H9 (cell line): ENCODE results near the gene TSHZ1. TPM values are rescaled to one million over a fixed set of nuclear protein-coding genes. Genes with fewer than 3 reads are reported as not detected.

Source experiments
- DNase-seq: peaks from one replicate; pipeline ENCODE4 v3.0.0-alpha.2; 2017
- H2AFZ ChIP-seq: one replicate; pipeline ENCODE4 v1.6.1; 2013; ENCODE audit warnings: mild to moderate bottlenecking, low read length, control low read depth, moderate library complexity
- H2AK5ac ChIP-seq: 2 replicates; pipeline ENCODE4 v1.6.1; 2013; ENCODE audit warnings: low read length, control low read depth, mixed read lengths; ENCODE audit not compliant: insufficient read length
- H2BK120ac ChIP-seq: one replicate; pipeline ENCODE4 v1.6.1; 2013; ENCODE audit warnings: low read depth, mild to moderate bottlenecking, low read length, control low read depth, inconsistent platforms; ENCODE audit not compliant: poor library complexity, severe bottlenecking
- H2BK12ac ChIP-seq: 2 replicates; pipeline ENCODE4 v1.6.1; 2013; ENCODE audit warnings: low read length, control low read depth, mixed read lengths, low read depth; ENCODE audit not compliant: insufficient read length
- H2BK15ac ChIP-seq: 2 replicates; pipeline ENCODE4 v1.6.1; 2013; ENCODE audit warnings: low read depth, low read length, control low read depth
- H2BK20ac ChIP-seq: one replicate; pipeline ENCODE4 v1.6.1; 2013; ENCODE audit warnings: low read depth, mild to moderate bottlenecking, low read length, control low read depth, inconsistent platforms; ENCODE audit not compliant: poor library complexity, severe bottlenecking
- H2BK5ac ChIP-seq: 2 replicates; pipeline ENCODE4 v1.6.1; 2013; ENCODE audit warnings: low read length, control low read depth, mixed read lengths; ENCODE audit not compliant: insufficient read length
- H3K14ac ChIP-seq: 2 replicates; pipeline ENCODE4 v1.6.1; 2013; ENCODE audit warnings: low read length, control low read depth; ENCODE audit not compliant: insufficient read depth
- H3K18ac ChIP-seq: 2 replicates; pipeline ENCODE4 v1.6.1; 2013; ENCODE audit warnings: low read depth, mild to moderate bottlenecking, mixed read lengths, low read length, control low read depth; ENCODE audit not compliant: insufficient read length
- H3K23ac ChIP-seq: 2 replicates; pipeline ENCODE4 v1.6.1; 2013; ENCODE audit warnings: low read length, control low read depth, mixed read lengths, low read depth; ENCODE audit not compliant: insufficient read length
- H3K23me2 ChIP-seq: 2 replicates; pipeline ENCODE4 v1.6.1; 2013; ENCODE audit warnings: low read depth, mild to moderate bottlenecking, mixed read lengths, low read length, control low read depth; ENCODE audit not compliant: insufficient read length, poor library complexity, severe bottlenecking
- H3K27ac ChIP-seq: 2 replicates; pipeline ENCODE4 v1.5.1; 2013; ENCODE audit warnings: low read length, control low read depth, mixed read lengths, low read depth; ENCODE audit not compliant: insufficient read length
- H3K27me3 ChIP-seq: 2 replicates; pipeline ENCODE4 v1.6.1; 2013; ENCODE audit warnings: low read length, control low read depth, inconsistent platforms; ENCODE audit not compliant: insufficient read depth
- H3K4ac ChIP-seq: 2 replicates; pipeline ENCODE4 v1.6.1; 2013; ENCODE audit warnings: low read depth, mild to moderate bottlenecking, control low read depth, inconsistent platforms, low read length, moderate library complexity
- H3K4me1 ChIP-seq: 2 replicates; pipeline ENCODE4 v1.6.1; 2013; ENCODE audit warnings: low read length, control low read depth, inconsistent platforms; ENCODE audit not compliant: insufficient read depth
- H3K4me2 ChIP-seq: 2 replicates; pipeline ENCODE4 v1.6.1; 2013; ENCODE audit warnings: low read length, control low read depth, mixed read lengths; ENCODE audit not compliant: insufficient read length, insufficient read depth
- H3K56ac ChIP-seq: 2 replicates; pipeline ENCODE4 v1.6.1; 2013; ENCODE audit warnings: low read depth, mild to moderate bottlenecking, mixed read lengths, low read length, control low read depth; ENCODE audit not compliant: insufficient read length
- H3K79me1 ChIP-seq: 2 replicates; pipeline ENCODE4 v1.6.1; 2013; ENCODE audit warnings: low read depth, mild to moderate bottlenecking, moderate library complexity, low read length, control low read depth, inconsistent platforms; ENCODE audit not compliant: insufficient read depth, poor library complexity, severe bottlenecking
- H3K79me2 ChIP-seq: 2 replicates; pipeline ENCODE4 v1.6.1; 2013; ENCODE audit warnings: low read length, control low read depth, inconsistent platforms; ENCODE audit not compliant: insufficient read depth
- H3K9ac ChIP-seq: 2 replicates; pipeline ENCODE4 v1.6.1; 2013; ENCODE audit warnings: low read length, control low read depth, mixed read lengths; ENCODE audit not compliant: insufficient read length; ENCODE audit errors: extremely low read depth
- H3K9me3 ChIP-seq: one replicate; pipeline ENCODE4 v1.6.1; 2013; ENCODE audit warnings: low read depth, low read length, inconsistent platforms; ENCODE audit not compliant: control insufficient read depth
- H3T11ph ChIP-seq: one replicate; pipeline ENCODE4 v1.6.1; 2013; ENCODE audit warnings: mild to moderate bottlenecking, low read length, control low read depth, inconsistent platforms
- H4K20me1 ChIP-seq: one replicate; pipeline ENCODE4 v1.6.1; 2013; ENCODE audit not compliant: control insufficient read depth, insufficient read length, insufficient read depth
- H4K5ac ChIP-seq: 2 replicates; pipeline ENCODE4 v1.6.1; 2013; ENCODE audit warnings: low read depth, mild to moderate bottlenecking, mixed read lengths, low read length, control low read depth; ENCODE audit not compliant: insufficient read length
- H4K8ac ChIP-seq: replicated peaks from 2 replicates; pipeline ENCODE4 v1.6.1; 2013; ENCODE audit warnings: low read length, control low read depth, mixed read lengths, low read depth; ENCODE audit not compliant: insufficient read length
- H4K91ac ChIP-seq: 2 replicates; pipeline ENCODE4 v1.6.1; 2013; ENCODE audit warnings: low read depth, mild to moderate bottlenecking, moderate library complexity, mixed read lengths, low read length, control low read depth; ENCODE audit not compliant: insufficient read length
- H3K27ac Mint-ChIP-seq, 3 experiments: 2 replicates in 2 of 3; 3 replicates in 1 of 3; pipeline ENCODE4 v1.8.0; 2020 to 2021; ENCODE audit warnings: mixed read lengths in 3 of 3, mild to moderate bottlenecking in 1 of 3, moderate library complexity in 1 of 3
- H3K27me3 Mint-ChIP-seq: 2 replicates; pipeline ENCODE4 v1.8.0; 2021; ENCODE audit warnings: low read depth, mild to moderate bottlenecking, moderate library complexity, mixed read lengths
- H3K36me3 Mint-ChIP-seq, 3 experiments: 2 replicates in 2 of 3; 3 replicates in 1 of 3; pipeline ENCODE4 v1.8.0; 2020 to 2021; ENCODE audit warnings: low read depth in 3 of 3, mixed read lengths in 3 of 3; ENCODE audit not compliant: insufficient read depth in 1 of 3
- H3K4me1 Mint-ChIP-seq, 2 experiments: 2 replicates each; pipeline ENCODE4 v1.8.0; 2020; ENCODE audit warnings: mixed read lengths in 2 of 2
- H3K4me3 Mint-ChIP-seq, 2 experiments: 2 replicates in 1 of 2; 3 replicates in 1 of 2; pipeline ENCODE4 v1.8.0; 2020 to 2021; ENCODE audit warnings: mild to moderate bottlenecking in 2 of 2, mixed read lengths in 2 of 2, moderate library complexity in 1 of 2
- H3K9me3 Mint-ChIP-seq, 2 experiments: 2 replicates in 1 of 2; 3 replicates in 1 of 2; pipeline ENCODE4 v1.8.0; 2020; ENCODE audit warnings: mild to moderate bottlenecking in 2 of 2, mixed read lengths in 2 of 2, moderate library complexity in 1 of 2
- CTCF ChIP-seq: fragments of 200-600 bp; sonication (generic); conservative IDR thresholded peaks from 3 replicates; pipeline ENCODE4 v1.8.0; 2021; ENCODE audit warnings: antibody characterized with exemption, mild to moderate bottlenecking
- WGBS: extraction: QIAGEN DNeasy Blood & Tissue Kit; methylation state at CpG from one replicate; pipeline ENCODE4 v1.1.7; 2013; ENCODE audit warnings: missing lambda C conversion rate, low lambda C conversion rate, mixed read lengths; ENCODE audit not compliant: insufficient read length; ENCODE audit errors: extremely low coverage; 5-methylcytosine and 5-hydroxymethylcytosine counted together
- total RNA-seq: library from RNA; stranded (reverse); gene quantifications from 2 replicates; pipeline ENCODE4 v1.2.1, GENCODE V29; 2021

The TSHZ1 gene
- total RNA-seq, 1 experiment from 2014 or later: 0.15 TPM

GRCh38 chr18:75291460-75291859, 80.9 kb downstream of the TSHZ1 start:
- H3K18ac ChIP-seq: no peak overlapping the region
- H4K5ac ChIP-seq: no peak overlapping the region
- no peak overlapping the region for H2AK5ac ChIP-seq
- H3K79me2 ChIP-seq: no peaks in the 10 kb centered on the region
- no CpG with 5 or more reads among the region's 9 CpGs for WGBS
- H3K4me1 ChIP-seq: no peaks in the 10 kb centered on the region
- H3K14ac ChIP-seq: no peak overlapping the region; the same call in 1 of the 2 replicates
- no peak overlapping the region for H3K27ac Mint-ChIP-seq
- no peak overlapping the region for H2BK12ac ChIP-seq
- no peak overlapping the region for H3T11ph ChIP-seq
- no peak overlapping the region for H3K4me3 Mint-ChIP-seq
- no peaks in the 10 kb centered on the region for H3K36me3 Mint-ChIP-seq
- H3K4me1 Mint-ChIP-seq: peaks cover 3 to 11% of the 10 kb centered on the region in 2 experiments; a peak in 3 of 4 replicates
- peaks cover 3% of the 10 kb centered on the region for H3K27me3 Mint-ChIP-seq
- no peak overlapping the region for H2AFZ ChIP-seq
- H2BK15ac ChIP-seq: no peak overlapping the region
- H4K20me1 ChIP-seq: no peaks in the 10 kb centered on the region
- H3K9me3 Mint-ChIP-seq: no peaks in the 10 kb centered on the region; a peak in 1 of 5 replicates
- no peak overlapping the region for H3K9ac ChIP-seq
- H3K27ac ChIP-seq: no peak overlapping the region
- H3K23me2 ChIP-seq: no peaks in the 10 kb centered on the region
- H2BK120ac ChIP-seq: no peak overlapping the region
- no peak for TF ChIP-seq CTCF
- H4K8ac ChIP-seq: no peak overlapping the region
- no peak overlapping the region for H3K4me2 ChIP-seq
- H3K9me3 ChIP-seq: no peaks in the 10 kb centered on the region
- no peak overlapping the region for H3K4ac ChIP-seq
- no peak overlapping the region for H3K23ac ChIP-seq
- H3K27me3 ChIP-seq: no peaks in the 10 kb centered on the region
- H3K56ac ChIP-seq: no peak overlapping the region
- no peak overlapping the region for H2BK5ac ChIP-seq
- no peak for DNase-seq
- H4K91ac ChIP-seq: no peak overlapping the region
- H2BK20ac ChIP-seq: no peak overlapping the region
- H3K79me1 ChIP-seq: no peaks in the 10 kb centered on the region
